HG03066 (cell line): ENCODE results near the gene ANKRD33B.

ENCODE experiments used
- ATAC-seq: cut with Tn5 transposase; IDR thresholded peaks from one replicate; pipeline ENCODE4 v1.9.1; 2021; ENCODE audit warnings: low read depth; ENCODE audit not compliant: unreplicated experiment

ANKRD33B gene

DNA sequence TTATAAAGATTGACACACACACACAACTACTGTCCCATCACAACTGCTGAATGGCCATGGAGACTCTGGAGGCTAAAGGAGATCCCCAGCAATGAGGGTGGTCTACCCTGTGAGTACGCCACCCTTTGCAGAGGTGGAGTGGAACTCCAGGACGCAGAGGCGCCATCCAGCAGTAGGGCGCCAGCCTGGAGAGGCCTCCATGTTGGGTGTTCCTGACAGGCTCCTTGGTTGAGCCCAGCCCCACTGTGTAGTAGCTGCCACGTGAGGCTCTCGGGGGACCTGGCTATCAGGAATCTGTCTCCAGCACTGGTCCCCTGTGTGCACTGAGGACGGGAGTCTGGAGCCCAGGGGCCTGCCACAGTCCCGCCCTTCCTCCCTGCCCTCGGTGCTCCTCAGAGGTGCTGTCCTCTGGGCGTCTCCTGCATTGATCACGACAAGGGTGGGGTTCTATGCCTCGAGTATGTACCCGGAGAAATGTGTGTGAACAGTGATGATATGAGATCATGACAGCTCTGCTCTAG, 124.8 kb downstream of the ANKRD33B start:
- no peak for ATAC-seq

DNA sequence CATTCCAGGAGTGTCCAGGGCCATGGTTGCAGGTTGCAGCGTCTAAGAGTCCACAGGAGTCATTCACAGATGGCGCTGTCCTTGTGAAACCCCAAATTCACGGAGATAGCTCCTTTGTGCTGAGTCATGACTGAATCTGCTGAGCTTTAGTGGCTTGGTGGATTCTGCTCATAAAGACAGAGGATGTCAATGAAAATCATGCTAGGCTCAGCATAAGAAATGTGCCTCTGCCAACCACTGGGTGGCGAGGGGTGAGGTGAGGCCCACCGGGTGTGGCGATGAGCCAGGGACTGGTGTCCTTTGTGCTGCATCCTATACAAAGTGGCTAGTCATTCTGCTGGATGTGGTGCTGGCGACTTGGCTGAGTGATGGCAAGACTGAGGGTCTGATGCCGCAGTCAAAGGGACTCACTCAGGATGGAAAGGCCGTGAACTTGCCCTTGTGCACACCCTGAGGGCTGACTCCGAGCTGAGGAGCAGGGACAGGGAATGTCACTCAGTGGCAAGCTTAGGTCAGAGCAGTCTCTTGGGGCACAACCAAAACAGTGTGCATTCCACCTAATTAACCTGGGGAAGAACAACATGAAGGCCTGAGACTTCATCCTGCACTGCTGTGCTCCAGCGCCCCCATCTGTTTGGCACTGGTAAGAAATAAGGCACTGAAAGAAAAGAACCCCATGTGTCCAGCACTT, 125.7 kb downstream of the ANKRD33B start:
- ATAC-seq: no peak

DNA sequence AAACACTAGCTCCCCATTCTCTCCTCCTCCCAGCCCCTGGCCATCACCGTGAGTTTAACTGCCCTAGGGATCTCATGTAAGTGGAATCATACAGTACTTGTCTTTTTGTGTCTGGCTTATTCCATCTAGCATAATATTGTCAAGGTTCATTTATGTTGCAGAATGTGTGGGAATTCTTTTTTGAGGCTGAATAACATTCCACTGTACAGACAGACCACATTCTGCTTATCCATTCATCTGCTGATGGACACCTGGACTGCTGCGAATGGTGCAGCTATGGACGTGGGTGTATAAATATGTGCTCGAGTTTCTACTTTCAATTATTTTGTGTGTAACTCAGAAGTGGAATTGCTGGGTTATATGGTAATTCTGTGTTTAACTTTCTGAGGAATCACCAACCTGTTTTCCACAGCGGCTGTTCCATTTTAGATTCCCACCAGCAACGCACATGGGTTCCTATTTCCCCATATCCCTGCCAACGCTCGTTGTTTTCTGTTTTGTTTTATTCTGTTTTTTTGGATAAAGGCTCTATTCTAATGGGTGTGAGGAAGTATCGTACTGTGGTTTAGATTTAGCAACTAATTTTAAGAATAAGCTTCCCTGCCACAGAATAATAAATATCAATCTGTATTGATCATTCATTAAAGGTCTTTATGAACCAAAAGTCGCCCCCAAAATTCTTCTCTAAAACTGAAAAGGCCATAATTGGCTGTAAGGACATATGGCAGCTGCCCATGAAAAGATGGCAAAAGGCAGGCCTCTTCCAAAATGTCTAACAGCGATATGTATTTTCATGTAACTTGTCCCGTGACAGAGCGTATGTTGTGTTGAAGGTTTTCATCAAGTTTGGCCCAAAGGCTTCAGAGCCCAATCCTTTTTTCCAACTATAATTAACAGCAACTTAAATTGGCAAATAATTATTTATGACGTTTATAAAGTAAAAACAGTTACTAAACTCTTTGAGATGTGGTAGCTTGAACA, 126.9 kb downstream of the ANKRD33B start:
- ATAC-seq: no peak

DNA sequence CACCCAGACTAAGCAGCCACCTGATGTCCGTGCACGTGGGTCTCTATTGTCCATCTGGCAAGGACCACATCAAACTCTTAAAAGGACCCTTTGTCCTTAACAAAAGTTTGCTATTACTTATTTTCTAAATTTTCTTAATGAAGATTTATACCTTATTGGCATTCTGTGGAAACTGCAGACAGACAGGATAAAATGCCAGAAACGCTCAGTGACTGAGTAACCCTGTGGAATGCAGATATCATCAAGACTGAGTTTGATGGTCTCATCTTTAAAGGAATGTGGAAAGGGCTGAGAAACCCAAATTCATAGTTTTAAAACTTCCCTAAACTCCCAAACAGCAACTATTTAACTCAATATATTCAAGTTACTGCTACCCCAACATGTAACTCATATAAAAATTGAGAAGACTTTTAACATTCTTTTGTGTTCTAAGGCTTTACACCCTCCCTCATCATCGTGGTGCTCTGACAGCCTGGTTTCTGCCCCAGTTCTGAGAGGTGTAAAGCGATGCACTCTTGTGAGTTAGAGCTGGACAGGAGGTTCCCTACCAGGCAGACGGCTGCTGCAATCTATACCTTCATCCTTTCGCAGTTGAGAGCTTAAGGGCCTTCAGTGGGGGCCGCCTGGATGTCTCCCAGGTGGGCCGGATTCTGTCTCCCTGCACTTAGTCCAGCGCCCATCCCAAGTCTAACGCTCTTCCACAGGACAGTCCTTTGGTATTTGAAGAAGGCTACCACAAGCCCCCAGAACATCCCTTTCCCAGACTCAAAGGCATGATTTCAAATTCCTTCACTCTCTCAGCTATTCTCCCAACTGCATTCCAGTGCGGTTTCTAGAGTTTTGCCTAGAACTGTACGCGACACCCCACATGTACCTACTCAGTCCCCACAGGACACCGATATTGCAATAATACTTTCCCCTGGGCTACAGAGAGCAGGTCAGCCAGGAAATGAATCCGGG, 128.2 kb downstream of the ANKRD33B start:
- ATAC-seq: no peak

DNA sequence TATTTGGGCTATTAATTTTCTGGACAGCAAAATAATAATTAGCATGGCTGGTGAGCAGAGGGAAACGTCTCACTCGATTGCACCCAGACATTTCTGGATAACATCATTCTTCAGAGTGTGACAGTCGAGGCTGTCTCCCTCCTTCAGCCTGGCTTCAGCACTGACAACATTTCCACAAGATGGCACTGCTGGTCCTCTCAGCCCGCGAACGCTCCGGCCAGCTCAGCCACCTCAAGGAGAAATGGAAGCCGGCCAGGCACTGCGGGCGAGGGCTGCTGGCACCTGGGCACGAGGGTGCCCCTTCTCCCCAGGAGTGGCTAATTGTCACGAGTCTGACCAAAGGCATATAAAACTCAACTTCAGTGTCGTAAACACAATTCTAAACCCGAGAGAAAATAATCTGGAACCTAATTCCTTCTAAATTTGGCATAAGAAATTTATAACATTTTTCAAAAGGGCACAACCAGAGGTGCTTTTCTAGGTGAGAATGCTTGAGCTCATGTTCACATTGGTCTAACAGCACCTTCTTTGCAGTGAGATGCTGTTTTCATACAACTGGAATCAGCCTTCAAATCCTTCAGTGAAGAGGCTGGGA, 131.3 kb downstream of the ANKRD33B start:
- peak; percentile 26 for ATAC-seq

DNA sequence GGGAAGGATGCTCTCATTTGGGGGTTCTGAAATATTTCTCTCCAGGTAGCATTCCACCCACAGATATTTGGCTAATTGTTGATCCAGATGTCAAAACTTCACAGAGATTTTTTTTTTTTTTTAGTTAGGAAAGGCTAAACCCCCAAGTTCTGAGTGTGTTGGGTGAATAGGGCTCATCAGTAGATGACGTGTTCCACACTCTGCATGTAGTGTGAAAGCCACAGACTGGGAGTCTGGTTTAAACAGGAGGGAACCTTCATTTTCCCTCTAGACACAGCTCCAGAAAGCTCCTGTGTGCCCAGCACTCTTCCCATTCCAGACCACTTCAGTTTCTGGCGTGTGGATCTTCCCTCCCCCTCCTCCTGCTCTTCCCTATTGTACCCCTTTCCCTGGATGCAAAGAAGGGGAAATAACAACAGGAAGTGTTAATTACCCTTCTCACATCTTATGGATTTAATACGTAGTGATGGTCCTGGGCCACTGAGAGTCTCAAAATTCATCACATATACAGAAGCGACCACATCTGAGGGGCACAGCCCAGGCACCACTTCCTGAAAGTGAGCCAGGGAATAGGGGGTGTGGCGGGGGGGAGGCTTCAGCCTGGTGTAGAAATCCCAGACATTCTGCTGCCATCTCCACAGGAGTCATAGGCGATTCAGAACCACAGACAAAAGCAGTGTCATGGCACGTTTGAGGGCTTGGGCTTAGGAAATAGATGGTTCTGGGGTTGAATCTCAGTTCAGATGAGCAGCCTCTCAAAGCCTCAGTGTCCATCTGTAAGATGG, 132.1 kb downstream of the ANKRD33B start:
- no peak for ATAC-seq

DNA sequence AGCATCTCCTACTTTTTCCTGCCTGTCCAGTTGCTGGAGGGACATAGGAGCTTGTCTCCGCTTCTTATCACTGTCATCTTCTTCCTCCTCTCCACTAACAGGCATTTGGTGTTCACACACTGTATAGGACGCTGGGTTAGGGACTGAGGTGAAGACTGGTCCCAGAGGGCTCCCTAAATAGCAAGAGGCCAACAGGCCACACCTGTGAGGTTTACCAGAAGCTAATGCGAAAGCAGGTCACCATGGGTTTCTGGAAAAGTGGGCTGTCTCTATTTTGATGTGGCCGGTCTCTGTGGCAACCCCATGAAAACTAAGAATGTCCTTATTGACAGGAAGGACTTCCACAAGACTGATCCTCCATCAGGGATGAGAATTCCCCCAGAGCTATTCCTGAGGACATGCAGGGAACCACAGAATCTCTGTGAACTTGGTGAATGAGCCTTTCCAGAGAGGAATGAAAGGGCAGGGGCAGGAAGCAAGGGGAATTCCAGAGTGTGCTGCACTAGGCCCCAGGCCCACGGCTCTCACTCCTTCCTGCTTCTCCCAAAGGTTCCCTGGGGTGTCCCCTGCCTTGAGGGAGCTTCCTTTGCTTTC, 135.5 kb downstream of the ANKRD33B start:
- peak; percentile 48 for ATAC-seq

DNA sequence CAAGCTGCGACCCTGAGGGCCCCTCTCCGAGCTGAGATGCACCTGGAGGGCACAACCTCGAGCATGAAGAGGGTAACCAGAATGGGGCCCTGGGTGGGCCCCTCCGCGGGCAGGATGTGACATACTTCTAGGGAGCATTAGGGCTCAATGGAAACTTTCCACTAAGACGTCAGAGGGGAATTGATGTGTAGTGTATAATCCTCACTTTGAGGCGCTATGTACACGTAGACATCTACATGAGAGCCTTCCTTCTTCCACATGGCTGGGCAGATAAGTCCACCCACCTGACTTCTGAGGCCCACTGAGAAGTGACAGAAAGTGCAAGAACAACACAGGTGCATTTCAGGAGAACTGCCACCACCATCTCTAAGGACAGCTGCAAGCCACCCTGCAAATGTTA, 136.1 kb downstream of the ANKRD33B start:
- peak; percentile 57 for ATAC-seq

DNA sequence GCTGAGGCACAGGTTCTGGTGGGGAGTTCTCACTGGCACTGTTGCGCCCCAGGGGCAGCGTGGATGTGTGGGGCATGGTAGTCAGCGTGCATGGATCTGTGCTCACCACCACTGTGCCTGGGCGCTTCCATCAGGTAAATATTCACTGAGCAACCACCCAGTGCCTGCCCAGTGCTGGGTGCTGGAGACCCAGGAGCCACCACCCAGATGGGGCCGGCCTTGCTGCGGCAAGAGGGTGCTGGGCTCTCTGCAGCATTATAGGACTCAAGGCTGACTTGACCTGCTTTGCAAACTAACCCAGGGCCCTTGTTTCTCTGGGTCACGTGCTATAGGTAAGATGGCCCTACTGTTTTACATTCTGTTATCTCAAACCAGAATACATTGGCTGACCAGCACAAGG, 136.6 kb downstream of the ANKRD33B start:
- ATAC-seq: peak; percentile 8

DNA sequence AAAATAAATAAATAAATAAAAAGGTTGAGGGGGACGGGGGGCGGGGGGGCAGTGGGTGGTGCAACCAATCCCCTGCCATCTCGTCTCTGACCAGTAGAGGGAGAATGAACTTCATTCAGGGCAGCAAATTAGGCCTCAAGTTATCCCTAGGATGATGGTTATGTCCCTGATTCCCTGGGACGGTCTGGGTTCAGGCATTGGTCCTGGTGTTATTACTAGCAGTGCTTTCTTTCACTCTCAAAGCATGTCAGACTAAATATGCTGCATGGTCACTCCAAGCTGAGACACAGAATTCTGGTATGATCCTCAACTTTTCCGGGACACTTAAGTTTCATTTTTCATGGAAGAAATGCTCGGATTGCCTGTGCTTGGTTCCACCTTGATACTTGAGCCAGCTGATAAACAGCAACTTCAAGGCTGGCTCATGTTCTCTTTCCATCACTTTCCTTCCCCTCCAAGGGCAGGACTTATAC, 137.7 kb downstream of the ANKRD33B start:
- no peak for ATAC-seq

DNA sequence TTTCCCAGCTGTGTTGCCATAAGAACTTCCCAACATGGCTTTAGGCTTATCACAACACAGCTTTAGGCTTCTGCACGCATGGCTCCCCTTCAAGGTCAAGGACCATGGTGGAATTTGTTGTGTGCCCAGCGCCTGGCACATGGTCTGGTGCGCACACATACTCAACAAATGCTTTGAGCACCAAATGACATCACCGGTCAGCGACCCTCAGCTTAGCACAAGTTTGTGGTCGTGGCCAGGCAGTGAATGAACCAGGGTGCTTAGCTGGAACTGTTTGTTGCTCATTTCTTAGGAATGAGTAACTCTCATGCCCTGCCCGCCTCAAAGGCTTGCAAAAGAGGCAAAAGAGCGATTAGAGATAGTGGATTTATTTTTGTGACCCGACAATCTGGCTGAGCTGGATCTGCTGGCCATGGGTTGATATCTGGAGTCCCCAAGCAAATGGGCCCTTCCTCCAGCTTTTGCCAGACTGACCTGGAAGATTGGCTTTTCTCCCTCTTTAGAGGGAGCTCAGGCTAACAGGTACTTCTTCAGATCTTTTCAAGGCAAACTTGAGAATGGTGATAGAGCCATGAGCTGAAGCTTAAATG, 138.3 kb downstream of the ANKRD33B start:
- no peak for ATAC-seq

DNA sequence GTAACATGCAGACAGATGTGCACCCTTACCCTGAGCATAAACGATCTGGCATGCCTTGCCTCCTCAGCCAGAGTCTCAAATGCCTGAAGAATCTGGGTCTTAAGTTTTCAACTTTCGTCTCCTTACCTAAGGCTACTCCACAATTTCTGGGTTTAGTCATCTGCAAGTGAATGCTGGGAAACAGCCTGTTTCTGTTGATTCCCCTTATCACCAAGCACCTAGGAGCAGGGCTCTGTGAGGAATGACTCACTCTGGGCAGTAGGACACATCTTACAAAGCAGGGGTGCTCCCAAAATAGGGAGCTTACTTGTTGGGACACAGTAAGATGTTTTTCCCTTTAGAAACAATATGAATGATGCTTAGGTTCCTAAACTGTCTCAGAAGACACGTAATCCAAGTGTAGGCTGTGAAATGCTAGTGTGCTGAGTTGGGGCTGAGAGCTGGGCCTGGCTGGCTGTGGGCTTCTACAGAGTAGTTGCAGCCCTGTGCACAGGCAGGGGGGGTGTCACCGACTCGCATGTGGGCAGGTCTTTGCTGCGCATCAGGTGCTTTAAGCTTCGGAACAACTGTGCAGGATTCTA, 139.1 kb downstream of the ANKRD33B start:
- ATAC-seq: no peak

DNA sequence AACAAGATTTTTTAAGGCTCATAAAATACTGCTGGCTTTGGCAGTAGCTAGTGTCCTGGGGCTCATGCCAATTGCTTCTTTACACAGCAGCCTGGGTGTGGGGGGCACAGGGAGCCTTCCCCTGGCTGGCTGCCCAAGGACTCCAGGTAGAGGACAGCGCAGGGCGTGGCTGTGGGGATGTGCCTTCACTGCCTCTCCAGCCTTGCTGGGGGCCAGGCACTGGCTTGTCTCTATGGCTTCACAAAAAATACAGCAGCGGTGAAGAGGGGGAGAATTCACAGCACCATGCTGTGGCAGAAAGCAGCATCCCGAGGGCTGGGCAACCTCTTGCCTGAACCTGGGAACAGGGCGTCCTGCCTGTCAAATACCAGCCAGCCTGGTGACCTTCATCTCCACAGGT, 139.8 kb downstream of the ANKRD33B start:
- ATAC-seq: no peak

DNA sequence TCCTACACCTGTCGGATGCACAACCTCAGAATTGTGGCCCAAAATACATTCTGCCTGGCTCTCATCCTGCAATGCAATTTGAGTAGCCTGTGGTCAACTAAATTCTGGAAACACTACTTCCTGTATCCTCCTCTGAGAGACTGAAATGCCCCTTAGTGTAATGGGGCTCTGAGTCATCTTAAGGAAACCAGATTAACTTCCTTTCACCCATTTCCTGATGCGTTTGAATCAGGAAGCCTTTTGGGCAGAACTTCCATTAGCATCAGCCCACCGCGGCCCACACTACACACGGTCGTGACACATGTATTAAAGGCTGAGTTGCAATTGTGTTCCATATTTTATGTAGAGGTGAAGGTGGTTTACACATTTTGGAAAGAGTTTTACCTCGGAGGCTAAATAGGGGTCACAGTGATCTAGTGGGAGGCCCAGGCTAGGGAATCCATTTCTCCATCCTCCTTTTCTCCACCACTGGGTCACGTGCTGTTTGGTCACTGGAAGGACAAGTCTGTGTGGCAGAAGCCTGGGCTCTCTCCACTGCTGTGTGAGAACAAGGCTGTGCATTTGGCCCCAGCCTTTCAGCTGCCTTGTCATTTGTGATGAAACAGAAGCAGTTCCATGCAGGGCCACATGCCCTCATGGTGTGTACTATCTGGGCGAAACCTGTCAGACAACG, 141.2 kb downstream of the ANKRD33B start:
- no peak for ATAC-seq

DNA sequence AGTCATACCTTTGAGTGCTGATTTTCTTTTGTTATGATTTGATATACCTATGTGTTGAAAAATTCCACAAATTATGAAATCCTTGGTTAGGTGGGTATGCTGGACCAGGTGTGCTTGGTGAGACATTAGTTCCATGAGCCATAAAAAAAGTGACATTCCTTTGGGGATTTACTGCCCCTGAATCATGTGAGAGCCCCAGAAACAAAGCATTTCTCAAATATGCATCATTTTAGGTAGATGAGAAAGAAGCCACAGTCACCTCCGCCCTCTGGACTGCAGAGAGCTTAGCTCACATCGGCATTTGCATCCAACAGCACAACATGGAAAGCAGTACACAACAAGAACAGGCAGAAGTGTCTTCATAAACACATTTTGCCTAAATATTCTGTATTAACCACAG, 141.9 kb downstream of the ANKRD33B start:
- ATAC-seq: no peak

DNA sequence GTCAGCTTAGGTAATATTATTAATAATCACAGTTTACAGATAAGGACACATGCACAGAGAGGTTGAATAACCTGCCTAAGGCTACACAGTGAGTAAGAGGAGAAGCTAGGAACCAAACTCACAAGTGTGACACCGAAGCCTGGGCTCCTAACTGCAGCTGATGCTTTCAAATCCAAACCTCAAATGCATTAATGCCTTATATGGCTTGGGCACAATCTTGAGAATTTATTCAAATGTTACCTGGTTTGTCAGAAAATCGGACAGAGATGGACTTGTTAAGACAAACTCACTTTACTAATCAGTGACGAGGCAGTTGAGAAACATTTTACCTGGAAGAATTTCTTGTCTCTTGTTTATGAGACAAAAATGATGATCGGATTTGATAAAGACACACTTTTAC, 142.5 kb downstream of the ANKRD33B start:
- no peak for ATAC-seq
